ENCODE results near the gene WAS. TPM values are rescaled to one million over a fixed set of nuclear protein-coding genes. Genes with fewer than 3 reads are reported as not detected.
"Not testable (repeated sequence)": the region's sequence is repeated elsewhere in the genome, so short reads cannot be mapped to it uniquely, and the experiment has no call there.

WAS gene
- polyA plus RNA-seq = 1 to 10 TPM; 1.7 to 1.8 TPM

GRCh38 chrX:48683411-48683982, at the start of gene WAS:
TSS of gene WAS (plus strand) at chrX:48683799. CDS start at chrX:48683854, 55 bp downstream.
- H3K9me3 ChIP-seq (ENCODE audit: control insufficient read depth in 2 of 2, insufficient read depth in 1 of 2, low read depth in 1 of 2, low read length in 1 of 2) = no peaks in the 10 kb centered on the region
- 66 to 69% methylated on average over 12 to 13 of the region's 13 CpGs for WGBS, 2 donors
- H3K27ac ChIP-seq (ENCODE audit: low read depth in 2 of 2, low read length in 1 of 2) = peak within 1 kb of the TSS in 1 of 2 donors; percentile 67
- no peaks in the 10 kb centered on the region for H3K36me3 ChIP-seq (ENCODE audit: control insufficient read depth in 2 of 2, insufficient read depth in 2 of 2, low read length in 1 of 2)
- peak within 1 kb of the TSS in 1 of 2 donors; percentile 40 for H3K4me3 ChIP-seq (ENCODE audit: low read depth in 1 of 2, low read length in 2 of 2)
- H3K4me1 ChIP-seq (ENCODE audit: control insufficient read depth in 2 of 2, insufficient read depth in 2 of 2, low read length in 1 of 2) = no peaks in the 10 kb centered on the region
- no peaks in the 10 kb centered on the region for H3K27me3 ChIP-seq (ENCODE audit: control insufficient read depth in 1 of 2, insufficient read depth in 2 of 2, low read length in 2 of 2)

GRCh38 chrX:48636301-48636700, 47.3 kb upstream of the WAS start:
- Histone ChIP-seq H3K9me3 (ENCODE audit: control insufficient read depth in 2 of 2, insufficient read depth in 1 of 2, low read depth in 1 of 2, low read length in 1 of 2) (peaks cover 0 to 3% of the 10 kb centered on the region in 2 donors), H3K27ac (ENCODE audit: low read depth in 2 of 2, low read length in 1 of 2) (no peak overlapping the region), H3K4me3 (ENCODE audit: low read depth in 1 of 2, low read length in 2 of 2) (no peak overlapping the region), H3K36me3 (ENCODE audit: control insufficient read depth in 2 of 2, insufficient read depth in 2 of 2, low read length in 1 of 2) (no peaks in the 10 kb centered on the region), H3K27me3 (ENCODE audit: control insufficient read depth in 1 of 2, insufficient read depth in 2 of 2, low read length in 2 of 2) (no peaks in the 10 kb centered on the region), H3K4me1 (ENCODE audit: control insufficient read depth in 2 of 2, insufficient read depth in 2 of 2, low read length in 1 of 2) (peaks cover 0 to 3% of the 10 kb centered on the region in 2 donors)
- 68 to 89% methylated on average over 1 of the region's 1 CpG for WGBS, 2 donors

- Histone ChIP-seq H3K9me3 (ENCODE audit: control insufficient read depth in 2 of 2, insufficient read depth in 1 of 2, low read depth in 1 of 2, low read length in 1 of 2) (peaks cover 0 to 3% of the 10 kb centered on the region in 2 donors), H3K4me3 (ENCODE audit: low read depth in 1 of 2, low read length in 2 of 2) (no peak overlapping the region), H3K27me3 (ENCODE audit: control insufficient read depth in 1 of 2, insufficient read depth in 2 of 2, low read length in 2 of 2) (no peaks in the 10 kb centered on the region), H3K4me1 (ENCODE audit: control insufficient read depth in 2 of 2, insufficient read depth in 2 of 2, low read length in 1 of 2) (peaks cover 0 to 2% of the 10 kb centered on the region in 2 donors), H3K27ac (ENCODE audit: low read depth in 2 of 2, low read length in 1 of 2) (no peak overlapping the region), H3K36me3 (ENCODE audit: control insufficient read depth in 2 of 2, insufficient read depth in 2 of 2, low read length in 1 of 2) (no peaks in the 10 kb centered on the region)
- 27 to 74% methylated on average over 2 of the region's 2 CpGs for WGBS, 2 donors
These were observed 46.8 kb upstream of the WAS start for GRCh38 chrX:48636776-48637175.

GRCh38 chrX:48645669-48646068, 37.9 kb upstream of the WAS start:
- no peaks in the 10 kb centered on the region for H3K27me3 ChIP-seq (ENCODE audit: control insufficient read depth in 1 of 2, insufficient read depth in 2 of 2, low read length in 2 of 2)
- no peaks in the 10 kb centered on the region for H3K36me3 ChIP-seq (ENCODE audit: control insufficient read depth in 2 of 2, insufficient read depth in 2 of 2, low read length in 1 of 2)
- no peaks in the 10 kb centered on the region for H3K9me3 ChIP-seq (ENCODE audit: control insufficient read depth in 2 of 2, insufficient read depth in 1 of 2, low read depth in 1 of 2, low read length in 1 of 2)
- H3K4me3 ChIP-seq (ENCODE audit: low read depth in 1 of 2, low read length in 2 of 2) = no peak overlapping the region
- 89 to 92% methylated on average over 7 of the region's 7 CpGs for WGBS, 2 donors
- no peak overlapping the region for H3K27ac ChIP-seq (ENCODE audit: low read depth in 2 of 2, low read length in 1 of 2)
- H3K4me1 ChIP-seq (ENCODE audit: control insufficient read depth in 2 of 2, insufficient read depth in 2 of 2, low read length in 1 of 2) = no peaks in the 10 kb centered on the region

GRCh38 chrX:48648336-48648751, 35.3 kb upstream of the WAS start:
- WGBS, 2 donors = 29 to 36% methylated on average over 6 of the region's 6 CpGs
- no peaks in the 10 kb centered on the region for H3K4me1 ChIP-seq (ENCODE audit: control insufficient read depth in 2 of 2, insufficient read depth in 2 of 2, low read length in 1 of 2)
- H3K4me3 ChIP-seq (ENCODE audit: low read depth in 1 of 2, low read length in 2 of 2) = no peak overlapping the region
- H3K36me3 ChIP-seq (ENCODE audit: control insufficient read depth in 2 of 2, insufficient read depth in 2 of 2, low read length in 1 of 2) = no peaks in the 10 kb centered on the region
- H3K27me3 ChIP-seq (ENCODE audit: control insufficient read depth in 1 of 2, insufficient read depth in 2 of 2, low read length in 2 of 2) = no peaks in the 10 kb centered on the region
- no peak overlapping the region for H3K27ac ChIP-seq (ENCODE audit: low read depth in 2 of 2, low read length in 1 of 2)
- H3K9me3 ChIP-seq (ENCODE audit: control insufficient read depth in 2 of 2, insufficient read depth in 1 of 2, low read depth in 1 of 2, low read length in 1 of 2) = no peaks in the 10 kb centered on the region

GRCh38 chrX:48649102-48649501, 34.5 kb upstream of the WAS start:
- H3K4me3 ChIP-seq (ENCODE audit: low read depth in 1 of 2, low read length in 2 of 2) = no peak overlapping the region
- H3K9me3 ChIP-seq (ENCODE audit: control insufficient read depth in 2 of 2, insufficient read depth in 1 of 2, low read depth in 1 of 2, low read length in 1 of 2) = no peaks in the 10 kb centered on the region
- no peak overlapping the region for H3K27ac ChIP-seq (ENCODE audit: low read depth in 2 of 2, low read length in 1 of 2)
- H3K27me3 ChIP-seq (ENCODE audit: control insufficient read depth in 1 of 2, insufficient read depth in 2 of 2, low read length in 2 of 2) = no peaks in the 10 kb centered on the region
- 66 to 68% methylated on average over 3 of the region's 3 CpGs for WGBS, 2 donors
- H3K4me1 ChIP-seq (ENCODE audit: control insufficient read depth in 2 of 2, insufficient read depth in 2 of 2, low read length in 1 of 2) = no peaks in the 10 kb centered on the region
- no peaks in the 10 kb centered on the region for H3K36me3 ChIP-seq (ENCODE audit: control insufficient read depth in 2 of 2, insufficient read depth in 2 of 2, low read length in 1 of 2)

GRCh38 chrX:48652055-48652579, 31.5 kb upstream of the WAS start:
- H3K36me3 ChIP-seq (ENCODE audit: control insufficient read depth in 2 of 2, insufficient read depth in 2 of 2, low read length in 1 of 2); H3K4me3 ChIP-seq (ENCODE audit: low read depth in 1 of 2, low read length in 2 of 2); H3K27ac ChIP-seq (ENCODE audit: low read depth in 2 of 2, low read length in 1 of 2); H3K4me1 ChIP-seq (ENCODE audit: control insufficient read depth in 2 of 2, insufficient read depth in 2 of 2, low read length in 1 of 2); H3K27me3 ChIP-seq (ENCODE audit: control insufficient read depth in 1 of 2, insufficient read depth in 2 of 2, low read length in 2 of 2); H3K9me3 ChIP-seq (ENCODE audit: control insufficient read depth in 2 of 2, insufficient read depth in 1 of 2, low read depth in 1 of 2, low read length in 1 of 2): not testable (repeated sequence)
- WGBS, 2 donors = 71 to 72% methylated on average over 5 of the region's 5 CpGs

- not testable (repeated sequence) for H3K9me3 ChIP-seq (ENCODE audit: control insufficient read depth in 2 of 2, insufficient read depth in 1 of 2, low read depth in 1 of 2, low read length in 1 of 2); H3K4me3 ChIP-seq (ENCODE audit: low read depth in 1 of 2, low read length in 2 of 2); H3K4me1 ChIP-seq (ENCODE audit: control insufficient read depth in 2 of 2, insufficient read depth in 2 of 2, low read length in 1 of 2); H3K27me3 ChIP-seq (ENCODE audit: control insufficient read depth in 1 of 2, insufficient read depth in 2 of 2, low read length in 2 of 2); H3K27ac ChIP-seq (ENCODE audit: low read depth in 2 of 2, low read length in 1 of 2); H3K36me3 ChIP-seq (ENCODE audit: control insufficient read depth in 2 of 2, insufficient read depth in 2 of 2, low read length in 1 of 2)
- 53 to 55% methylated on average over 19 of the region's 19 CpGs for WGBS, 2 donors
These were observed 28.9 kb upstream of the WAS start for GRCh38 chrX:48654746-48655145.

GRCh38 chrX:48659686-48660085, 23.9 kb upstream of the WAS start:
- H3K27me3 ChIP-seq (ENCODE audit: control insufficient read depth in 1 of 2, insufficient read depth in 2 of 2, low read length in 2 of 2); H3K4me3 ChIP-seq (ENCODE audit: low read depth in 1 of 2, low read length in 2 of 2); H3K27ac ChIP-seq (ENCODE audit: low read depth in 2 of 2, low read length in 1 of 2); H3K36me3 ChIP-seq (ENCODE audit: control insufficient read depth in 2 of 2, insufficient read depth in 2 of 2, low read length in 1 of 2); H3K9me3 ChIP-seq (ENCODE audit: control insufficient read depth in 2 of 2, insufficient read depth in 1 of 2, low read depth in 1 of 2, low read length in 1 of 2); H3K4me1 ChIP-seq (ENCODE audit: control insufficient read depth in 2 of 2, insufficient read depth in 2 of 2, low read length in 1 of 2): not testable (repeated sequence)
- WGBS, 2 donors = 93 to 96% methylated on average over 20 to 31 of the region's 34 CpGs

GRCh38 chrX:48663241-48663640, 20.4 kb upstream of the WAS start:
- H3K27me3 ChIP-seq (ENCODE audit: control insufficient read depth in 1 of 2, insufficient read depth in 2 of 2, low read length in 2 of 2) = no peaks in the 10 kb centered on the region
- H3K27ac ChIP-seq (ENCODE audit: low read depth in 2 of 2, low read length in 1 of 2) = no peak overlapping the region
- H3K4me3 ChIP-seq (ENCODE audit: low read depth in 1 of 2, low read length in 2 of 2) = no peak overlapping the region
- 65 to 83% methylated on average over 1 of the region's 1 CpG for WGBS, 2 donors
- H3K36me3 ChIP-seq (ENCODE audit: control insufficient read depth in 2 of 2, insufficient read depth in 2 of 2, low read length in 1 of 2) = no peaks in the 10 kb centered on the region
- H3K9me3 ChIP-seq (ENCODE audit: control insufficient read depth in 2 of 2, insufficient read depth in 1 of 2, low read depth in 1 of 2, low read length in 1 of 2) = no peaks in the 10 kb centered on the region
- H3K4me1 ChIP-seq (ENCODE audit: control insufficient read depth in 2 of 2, insufficient read depth in 2 of 2, low read length in 1 of 2) = no peaks in the 10 kb centered on the region
